NCI-H2171 (cell line): Measurements from ENCODE around the gene SYTL2.
"Not testable (repeated sequence)": the region's sequence is repeated elsewhere in the genome, so short reads cannot be mapped to it uniquely, and the experiment has no call there.

Source experiments
- DNase-seq: peaks from one replicate; lab custom pipeline; 2025; lab: John Stamatoyannopoulos, UW

The SYTL2 gene

GRCh38 chr11:85810871-85811611, at the start of gene SYTL2:
SYTL2 (minus strand) TSS chr11:85811141; CDS start chr11:85757725, 53,416 bp downstream.
- DNase-seq, result peak; percentile 88

GRCh38 chr11:85859541-85859940, 48.6 kb upstream of the SYTL2 start:
- DNase-seq, result not testable (repeated sequence)

GRCh38 chr11:85857098-85857497, 46.2 kb upstream of the SYTL2 start:
- no peak for DNase-seq

GRCh38 chr11:85855341-85855656, 44.4 kb upstream of the SYTL2 start, which contains the start of gene CCDC83:
CCDC83 (plus strand) TSS chr11:85855383; CDS start chr11:85865124, 9,741 bp downstream.
- DNase-seq, result no peak

GRCh38 chr11:85854557-85855340, 43.8 kb upstream of the SYTL2 start:
- DNase-seq, result peak; percentile 100

- DNase-seq, result no peak
Measured at GRCh38 chr11:85854212-85854556, 43.2 kb upstream of the SYTL2 start.

GRCh38 chr11:85853541-85853940, 42.6 kb upstream of the SYTL2 start:
- DNase-seq, result not testable (repeated sequence)

GRCh38 chr11:85852754-85853153, 41.8 kb upstream of the SYTL2 start:
- DNase-seq, result not testable (repeated sequence)

- DNase-seq, result no peak
Measured at GRCh38 chr11:85848556-85848955, 37.6 kb upstream of the SYTL2 start.

GRCh38 chr11:85848006-85848405, 37.1 kb upstream of the SYTL2 start:
- no peak for DNase-seq

- no peak for DNase-seq
Measured at GRCh38 chr11:85847436-85847835, 36.5 kb upstream of the SYTL2 start.

GRCh38 chr11:85845124-85845631, 34.2 kb upstream of the SYTL2 start:
- no peak for DNase-seq

GRCh38 chr11:85844439-85845123, 33.6 kb upstream of the SYTL2 start:
- no peak for DNase-seq

GRCh38 chr11:85843929-85844328, 33.0 kb upstream of the SYTL2 start:
- no peak for DNase-seq

- not testable (repeated sequence) for DNase-seq
Measured at GRCh38 chr11:85840932-85841331, 30.0 kb upstream of the SYTL2 start.

- no peak for DNase-seq
Measured at GRCh38 chr11:85835729-85836128, 24.8 kb upstream of the SYTL2 start.

- DNase-seq, result no peak
Measured at GRCh38 chr11:85835263-85835662, 24.3 kb upstream of the SYTL2 start.

- no peak for DNase-seq
Measured at GRCh38 chr11:85831050-85831449, 20.1 kb upstream of the SYTL2 start.

GRCh38 chr11:85829172-85829571, 18.2 kb upstream of the SYTL2 start:
- no peak for DNase-seq

- no peak for DNase-seq
Measured at GRCh38 chr11:85828640-85828978, 17.7 kb upstream of the SYTL2 start.

- DNase-seq, result no peak
Measured at GRCh38 chr11:85827748-85828639, 17.1 kb upstream of the SYTL2 start.
